HCT116 (cell line): Measurements from ENCODE around the gene PLCG2. TPM values are rescaled to one million over a fixed set of nuclear protein-coding genes. Genes with fewer than 3 reads are reported as not detected.

Source experiments
- ATAC-seq: fragments of 200-7000 bp; cut with Tn5 transposase; 2 replicates; pipeline ENCODE4 v1.9.1; 2020; ENCODE audit warnings: mild to moderate bottlenecking, moderate library complexity
- BruUV-seq: library from RNA; stranded (reverse); fragments of 400-500 nt; replicated peaks from 2 replicates; lab custom pipeline; 2021; lab: Mats Ljungman, UMichigan
- CTCF ChIA-PET: fragments of 300-600 bp; sonication (Branson Sonifier 250); formaldehyde crosslinking; loops from one replicate; lab custom pipeline; 2021; ENCODE audit warnings: antibody characterized with exemption; lab: Charles Lee
- POLR2A ChIA-PET: fragments of 300-600, 350-600 bp; sonication (Branson Sonifier 250); formaldehyde crosslinking; loops from one replicate; lab custom pipeline; 2021; ENCODE audit warnings: antibody characterized with exemption; lab: Charles Lee
- RAD21 ChIA-PET, 2 experiments: fragments of 300-600 bp; sonication (Branson Sonifier 250); formaldehyde crosslinking; loops; one replicate each; lab custom pipeline; 2023; ENCODE audit warnings: low total read pairs in 2 of 2; ENCODE audit not compliant: uncharacterized antibody in 2 of 2, unreplicated experiment in 2 of 2, low non-redundant PET in 1 of 2; lab: Charles Lee
- DNase-seq: peaks from one replicate; pipeline ENCODE4 v3.0.0-alpha.2; 2010; ENCODE audit warnings: low read depth, low spot score
- H2AFZ ChIP-seq: fragments of 200-600 bp; shearing (Covaris generic), sonication (generic); 2 replicates; pipeline ENCODE4 v1.6.1; 2017; ENCODE audit warnings: low read depth, mixed run types, mixed read lengths, antibody characterized with exemption, low read length; ENCODE audit not compliant: poor library complexity, severe bottlenecking
- H3K27ac ChIP-seq: 2 replicates; pipeline ENCODE4 v1.5.1; 2012; ENCODE audit warnings: low read depth, low read length
- H3K27me3 ChIP-seq: fragments of 200-600 bp; sonication (generic); 2 replicates; pipeline ENCODE4 v1.6.1; 2016; ENCODE audit warnings: mixed run types, low read length, mixed read lengths; ENCODE audit not compliant: insufficient read depth
- H3K36me3 ChIP-seq, 2 experiments: fragments of 200-500 bp in 1 of 2; fragments of 200-600 bp in 1 of 2; sonication (Bioruptor generic) in 1 of 2; sonication (generic) in 1 of 2; 2 replicates each; pipeline versions ENCODE4 v1.5.1 to v1.6.1; 2014 to 2016; ENCODE audit warnings: low read length in 2 of 2, inconsistent platforms in 1 of 2, mixed read lengths in 1 of 2, mixed run types in 1 of 2; ENCODE audit not compliant: insufficient read depth in 2 of 2, control insufficient read depth in 1 of 2
- H3K4me1 ChIP-seq, 2 experiments: fragments of 200-600 bp in 1 of 2; sonication (generic) in 1 of 2; 2 replicates each; pipeline versions ENCODE4 v1.5.1 to v1.6.1; 2012 to 2017; ENCODE audit warnings: low read length in 2 of 2, inconsistent platforms in 1 of 2, mild to moderate bottlenecking in 1 of 2, mixed read lengths in 1 of 2, mixed run types in 1 of 2, moderate library complexity in 1 of 2; ENCODE audit not compliant: insufficient read depth in 2 of 2, control insufficient read depth in 1 of 2
- H3K4me2 ChIP-seq: fragments of 200-600 bp; sonication (generic); 2 replicates; pipeline ENCODE4 v1.6.1; 2017; ENCODE audit warnings: mixed run types, low read length, mixed read lengths
- H3K4me3 ChIP-seq, 2 experiments: fragments of 200-600 bp in 1 of 2; sonication (generic) in 1 of 2; replicated peaks in 1 of 2; 2 replicates each; pipeline ENCODE4 v1.5.1; 2011 to 2016; ENCODE audit warnings: low read length in 2 of 2, control low read depth in 1 of 2, low read depth in 1 of 2, mild to moderate bottlenecking in 1 of 2, mixed read lengths in 1 of 2, mixed run types in 1 of 2
- H3K79me2 ChIP-seq: fragments of 200-600 bp; sonication (generic); 2 replicates; pipeline ENCODE4 v1.6.1; 2017; ENCODE audit warnings: mild to moderate bottlenecking, mixed run types, low read length, moderate library complexity, mixed read lengths; ENCODE audit not compliant: insufficient read depth
- H3K9ac ChIP-seq: fragments of 200-600 bp; sonication (generic); 2 replicates; pipeline ENCODE4 v1.6.1; 2016; ENCODE audit warnings: low read length, mixed read lengths
- H3K9me2 ChIP-seq: fragments of 200-600 bp; sonication (generic), shearing (Covaris generic); 2 replicates; pipeline ENCODE4 v1.6.1; 2017; ENCODE audit warnings: mixed run types, mild to moderate bottlenecking, moderate library complexity; ENCODE audit not compliant: insufficient read depth
- H3K9me3 ChIP-seq, 2 experiments: fragments of 200-500 bp in 1 of 2; fragments of 200-600 bp in 1 of 2; sonication (Bioruptor generic) in 1 of 2; sonication (generic) in 1 of 2; 2 replicates each; pipeline ENCODE4 v1.6.1; 2014 to 2017; ENCODE audit warnings: low read length in 2 of 2, mixed read lengths in 2 of 2, inconsistent platforms in 1 of 2, low read depth in 1 of 2, mild to moderate bottlenecking in 1 of 2, mixed run types in 1 of 2, moderate library complexity in 1 of 2; ENCODE audit not compliant: control insufficient read depth in 1 of 2, insufficient read depth in 1 of 2
- H4K20me1 ChIP-seq: fragments of 200-600 bp; sonication (generic), shearing (Covaris generic); 2 replicates; pipeline ENCODE4 v1.6.1; 2017; ENCODE audit warnings: mixed run types, mild to moderate bottlenecking, moderate library complexity; ENCODE audit not compliant: insufficient read depth
- CEBPB ChIP-seq: IDR thresholded peaks from 2 replicates; pipeline ENCODE4 v1.6.1; 2012; ENCODE audit warnings: low read depth
- EGR1 ChIP-seq: IDR thresholded peaks from 2 replicates; pipeline ENCODE4 v1.6.1; 2012; ENCODE audit warnings: low read depth
- ELF1 ChIP-seq: IDR thresholded peaks from 2 replicates; pipeline ENCODE4 v1.6.1; 2012; ENCODE audit warnings: low read depth, borderline replicate concordance
- EZH2 ChIP-seq: fragments of 200-600 bp; sonication (generic); IDR thresholded peaks from 2 replicates; pipeline ENCODE4 v1.6.1; 2017; ENCODE audit warnings: antibody characterized with exemption, mixed run types
- EZH2phosphoT487 ChIP-seq: fragments of 200-600 bp; IDR thresholded peaks from 2 replicates; pipeline ENCODE4 v1.6.1; 2018; ENCODE audit warnings: antibody characterized with exemption, borderline replicate concordance
- FOSL1 ChIP-seq: IDR thresholded peaks from 2 replicates; pipeline ENCODE4 v1.6.1; 2012; ENCODE audit warnings: low read depth
- JUND ChIP-seq: IDR thresholded peaks from 2 replicates; pipeline ENCODE4 v1.6.1; 2012
- POLR2A ChIP-seq: IDR thresholded peaks from 2 replicates; pipeline ENCODE4 v1.7.0; 2011; ENCODE audit warnings: borderline replicate concordance; ENCODE audit not compliant: insufficient read depth, insufficient read length; ENCODE audit errors: extremely low read depth
- POLR2AphosphoS5 ChIP-seq: IDR thresholded peaks from 2 replicates; pipeline ENCODE4 v1.6.1; 2011; ENCODE audit warnings: mild to moderate bottlenecking, low read depth, low read length, moderate library complexity
- RAD21 ChIP-seq: IDR thresholded peaks from 2 replicates; pipeline ENCODE4 v1.6.1; 2012; ENCODE audit warnings: low read depth, mild to moderate bottlenecking
- SIN3A ChIP-seq: IDR thresholded peaks from 2 replicates; pipeline ENCODE4 v1.6.1; 2012; ENCODE audit warnings: low read depth
- SP1 ChIP-seq: IDR thresholded peaks from 2 replicates; pipeline ENCODE4 v1.6.1; 2012; ENCODE audit warnings: low read depth
- SRF ChIP-seq: IDR thresholded peaks from 2 replicates; pipeline ENCODE4 v1.6.1; 2012; ENCODE audit warnings: low read depth
- YY1 ChIP-seq: IDR thresholded peaks from 2 replicates; pipeline ENCODE4 v1.6.1; 2011; ENCODE audit warnings: low read length, low read depth, moderate library complexity, mild to moderate bottlenecking; ENCODE audit not compliant: insufficient replicate concordance; ENCODE audit errors: extremely low read depth
- ZFX ChIP-seq: fragments of 450-650 bp; IDR thresholded peaks from 2 replicates; pipeline ENCODE4 v1.6.1; 2017
- ZNF274 ChIP-seq: fragments of 200-500 bp; sonication (Bioruptor generic); IDR thresholded peaks from 2 replicates; pipeline ENCODE4 v1.6.1; 2014; ENCODE audit warnings: mild to moderate bottlenecking, low read depth, low read length, inconsistent platforms
- intact Hi-C: fragments of 100-400 bp; cut with micrococcal nuclease; formaldehyde crosslinking; loops from 2 replicates; pipeline ENCODE4 v1.10.0; 2022
- total RNA-seq: library from RNA; stranded (reverse); gene quantifications from one replicate; pipeline ENCODE4 v1.2.1, GENCODE V29; 2021; ENCODE audit not compliant: unreplicated experiment
- TF ChIP-seq, protein P1 (sequence below), 3 experiments: fragments of 200-600 bp in 1 of 3; sonication (generic) in 1 of 3; IDR thresholded peaks in 2 of 3; conservative IDR thresholded peaks in 1 of 3; 2 replicates each; pipeline ENCODE4 v1.5.1; 2012 to 2017; ENCODE audit warnings: low read depth in 2 of 3, low read length in 2 of 3, antibody characterized with exemption in 1 of 3, borderline replicate concordance in 1 of 3, control low read depth in 1 of 3, mild to moderate bottlenecking in 1 of 3, mixed read lengths in 1 of 3, mixed run types in 1 of 3, moderate library complexity in 1 of 3; ENCODE audit not compliant: insufficient read depth in 1 of 3
- TF ChIP-seq, protein P2 (sequence below): IDR thresholded peaks from 2 replicates; pipeline ENCODE4 v1.6.1; 2011; ENCODE audit warnings: mild to moderate bottlenecking, low read length, moderate library complexity; ENCODE audit not compliant: insufficient replicate concordance; ENCODE audit errors: extremely low read depth
- TF ChIP-seq, protein P3 (sequence below): IDR thresholded peaks from 2 replicates; pipeline ENCODE4 v1.6.1; 2012
- TF ChIP-seq, protein P4 (sequence below): IDR thresholded peaks from 2 replicates; pipeline ENCODE4 v1.6.1; 2012

PLCG2 gene
- total RNA-seq, 1 experiment from 2014 or later: 31.2 TPM

DNA sequence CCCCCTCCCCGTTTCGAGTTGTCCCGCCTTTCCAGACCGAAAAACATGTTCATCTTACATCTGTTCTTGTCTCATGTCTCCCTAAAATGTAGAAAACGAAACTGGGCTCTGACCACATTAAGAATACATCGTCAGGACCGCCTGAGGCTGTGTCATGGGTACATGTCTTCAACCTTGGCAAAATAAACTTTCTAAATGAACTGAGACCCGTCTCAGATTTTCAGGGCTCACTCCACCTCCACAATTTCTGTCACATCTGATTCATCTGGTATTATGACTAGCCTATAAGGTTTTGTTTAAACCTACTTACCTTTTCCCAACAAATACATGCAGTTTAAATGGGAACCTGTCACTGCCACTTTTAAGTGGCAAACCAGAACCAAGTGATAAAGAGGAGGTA lies 231.6 kb downstream of the PLCG2 start:
- Histone ChIP-seq H3K4me2 (peak overlapping the region; percentile 72), H3K9me2 (no peaks in the 10 kb centered on the region; the same call in 1 of the 2 replicates), H3K27ac (peak overlapping the region; percentile 16; the same call in 1 of the 2 replicates), H3K9me3 (peaks cover 6 to 16% of the 10 kb centered on the region in 2 experiments; a peak in 2 of 4 replicates), H3K4me1 (peaks cover 0 to 14% of the 10 kb centered on the region in 2 experiments; a peak in 3 of 4 replicates), H3K27me3 (no peaks in the 10 kb centered on the region), H3K9ac (peak overlapping the region; percentile 67), H4K20me1 (no peaks in the 10 kb centered on the region), H2AFZ (no peak overlapping the region), H3K4me3 (peak overlapping the region; percentile 69 to 84), H3K79me2 (peaks cover 11% of the 10 kb centered on the region; the same call in 1 of the 2 replicates), H3K36me3 (0 out of 4 replicates have a peak, but pooled peaks cover 4 to 5% of the 10 kb centered on the region in 2 experiments)
- ChIA-PET CTCF (interaction anchor here (0.9 to 1.3 kb wide), 2 partner anchors 13 to 219 kb away, joined by 3 to 7 read pairs; no protein-coding TSS in a partner anchor), POLR2A (interaction anchor here (0.9 to 1.3 kb wide), 2 partner anchors 14 to 19 kb away, joined by 4 to 8 read pairs; no protein-coding TSS in a partner anchor), RAD21 (no interaction called here)
- TF ChIP-seq, protein P1, sequence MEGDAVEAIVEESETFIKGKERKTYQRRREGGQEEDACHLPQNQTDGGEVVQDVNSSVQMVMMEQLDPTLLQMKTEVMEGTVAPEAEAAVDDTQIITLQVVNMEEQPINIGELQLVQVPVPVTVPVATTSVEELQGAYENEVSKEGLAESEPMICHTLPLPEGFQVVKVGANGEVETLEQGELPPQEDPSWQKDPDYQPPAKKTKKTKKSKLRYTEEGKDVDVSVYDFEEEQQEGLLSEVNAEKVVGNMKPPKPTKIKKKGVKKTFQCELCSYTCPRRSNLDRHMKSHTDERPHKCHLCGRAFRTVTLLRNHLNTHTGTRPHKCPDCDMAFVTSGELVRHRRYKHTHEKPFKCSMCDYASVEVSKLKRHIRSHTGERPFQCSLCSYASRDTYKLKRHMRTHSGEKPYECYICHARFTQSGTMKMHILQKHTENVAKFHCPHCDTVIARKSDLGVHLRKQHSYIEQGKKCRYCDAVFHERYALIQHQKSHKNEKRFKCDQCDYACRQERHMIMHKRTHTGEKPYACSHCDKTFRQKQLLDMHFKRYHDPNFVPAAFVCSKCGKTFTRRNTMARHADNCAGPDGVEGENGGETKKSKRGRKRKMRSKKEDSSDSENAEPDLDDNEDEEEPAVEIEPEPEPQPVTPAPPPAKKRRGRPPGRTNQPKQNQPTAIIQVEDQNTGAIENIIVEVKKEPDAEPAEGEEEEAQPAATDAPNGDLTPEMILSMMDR (IDR thresholded peaks at IDR 0.05 in 2 of 3, conservative IDR thresholded peaks at IDR 0.05 in 1 of 3; ENCODE audit: borderline replicate concordance in 1 of 3, insufficient read depth in 1 of 3, low read depth in 2 of 3, low read length in 2 of 3): no peak
- TF ChIP-seq SP1: no peak
- TF ChIP-seq CEBPB: no peak
- TF ChIP-seq JUND: no peak
- TF ChIP-seq ZFX: no peak
- no peak for TF ChIP-seq POLR2A
- TF ChIP-seq SRF: no peak
- no peak for TF ChIP-seq EZH2
- TF ChIP-seq, protein P2, sequence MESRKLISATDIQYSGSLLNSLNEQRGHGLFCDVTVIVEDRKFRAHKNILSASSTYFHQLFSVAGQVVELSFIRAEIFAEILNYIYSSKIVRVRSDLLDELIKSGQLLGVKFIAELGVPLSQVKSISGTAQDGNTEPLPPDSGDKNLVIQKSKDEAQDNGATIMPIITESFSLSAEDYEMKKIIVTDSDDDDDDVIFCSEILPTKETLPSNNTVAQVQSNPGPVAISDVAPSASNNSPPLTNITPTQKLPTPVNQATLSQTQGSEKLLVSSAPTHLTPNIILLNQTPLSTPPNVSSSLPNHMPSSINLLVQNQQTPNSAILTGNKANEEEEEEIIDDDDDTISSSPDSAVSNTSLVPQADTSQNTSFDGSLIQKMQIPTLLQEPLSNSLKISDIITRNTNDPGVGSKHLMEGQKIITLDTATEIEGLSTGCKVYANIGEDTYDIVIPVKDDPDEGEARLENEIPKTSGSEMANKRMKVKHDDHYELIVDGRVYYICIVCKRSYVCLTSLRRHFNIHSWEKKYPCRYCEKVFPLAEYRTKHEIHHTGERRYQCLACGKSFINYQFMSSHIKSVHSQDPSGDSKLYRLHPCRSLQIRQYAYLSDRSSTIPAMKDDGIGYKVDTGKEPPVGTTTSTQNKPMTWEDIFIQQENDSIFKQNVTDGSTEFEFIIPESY: no peak
- TF ChIP-seq YY1: no peak
- TF ChIP-seq, protein P3, sequence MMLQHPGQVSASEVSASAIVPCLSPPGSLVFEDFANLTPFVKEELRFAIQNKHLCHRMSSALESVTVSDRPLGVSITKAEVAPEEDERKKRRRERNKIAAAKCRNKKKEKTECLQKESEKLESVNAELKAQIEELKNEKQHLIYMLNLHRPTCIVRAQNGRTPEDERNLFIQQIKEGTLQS: no peak
- TF ChIP-seq FOSL1: no peak
- TF ChIP-seq, protein P4, sequence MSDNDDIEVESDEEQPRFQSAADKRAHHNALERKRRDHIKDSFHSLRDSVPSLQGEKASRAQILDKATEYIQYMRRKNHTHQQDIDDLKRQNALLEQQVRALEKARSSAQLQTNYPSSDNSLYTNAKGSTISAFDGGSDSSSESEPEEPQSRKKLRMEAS: no peak
- no peak for TF ChIP-seq POLR2AphosphoS5
- TF ChIP-seq ZNF274: no peak
- no peak; the same call in 1 of the 2 replicates for TF ChIP-seq RAD21
- no peak for TF ChIP-seq EGR1
- TF ChIP-seq ELF1: no peak
- TF ChIP-seq SIN3A: no peak
- TF ChIP-seq EZH2phosphoT487: no peak
- ATAC-seq: no peak
- DNase-seq: no peak
- intact Hi-C loops: loop anchor here (5.0 kb wide), 1 partner anchor 162 kb away; the partner anchor contains the start of gene MPHOSPH6
- BruUV-seq: TSS peak; percentile 58
